ENCODE data around the gene KCTD10. TPM values are rescaled to one million over a fixed set of nuclear protein-coding genes. Genes with fewer than 3 reads are reported as not detected.

Gene KCTD10
- polyA plus RNA-seq, 1 donor = 26.3 TPM

- no peak overlapping the region for H3K4me3 ChIP-seq (ENCODE audit: low read length)
- peaks cover 77% of the 10 kb centered on the region for H3K36me3 ChIP-seq (ENCODE audit: control insufficient read depth, insufficient read depth, low read length)
- H3K27ac ChIP-seq (ENCODE audit: low read length) = no peak overlapping the region
- H3K27me3 ChIP-seq (ENCODE audit: control insufficient read depth, insufficient read depth, low read length) = no peaks in the 10 kb centered on the region
- no peaks in the 10 kb centered on the region for H3K4me1 ChIP-seq (ENCODE audit: control insufficient read depth, insufficient read depth, low read length)
- no peak for DNase-seq
- H3K9me3 ChIP-seq (ENCODE audit: control insufficient read depth, low read depth, low read length) = no peaks in the 10 kb centered on the region
- WGBS (ENCODE audit: insufficient coverage, low lambda C conversion rate) = no CpG with 5 or more reads among the region's 4 CpGs
Observed at GRCh38 chr12:109450980-109451379, 26.1 kb downstream of the KCTD10 start.

GRCh38 chr12:109449845-109450532, 27.1 kb downstream of the KCTD10 start:
- Histone ChIP-seq H3K4me1 (ENCODE audit: control insufficient read depth, insufficient read depth, low read length) (no peaks in the 10 kb centered on the region), H3K4me3 (ENCODE audit: low read length) (no peak overlapping the region), H3K36me3 (ENCODE audit: control insufficient read depth, insufficient read depth, low read length) (peaks cover 72% of the 10 kb centered on the region), H3K27ac (ENCODE audit: low read length) (no peak overlapping the region), H3K9me3 (ENCODE audit: control insufficient read depth, low read depth, low read length) (no peaks in the 10 kb centered on the region), H3K27me3 (ENCODE audit: control insufficient read depth, insufficient read depth, low read length) (no peaks in the 10 kb centered on the region)
- WGBS (ENCODE audit: insufficient coverage, low lambda C conversion rate) = 100% methylated on average over 1 of the region's 16 CpGs
- no peak for DNase-seq

GRCh38 chr12:109448707-109449390, 28.3 kb downstream of the KCTD10 start:
- H3K36me3 ChIP-seq (ENCODE audit: control insufficient read depth, insufficient read depth, low read length) = peaks cover 62% of the 10 kb centered on the region
- no peaks in the 10 kb centered on the region for H3K4me1 ChIP-seq (ENCODE audit: control insufficient read depth, insufficient read depth, low read length)
- 100% methylated on average over 1 of the region's 8 CpGs for WGBS (ENCODE audit: insufficient coverage, low lambda C conversion rate)
- no peaks in the 10 kb centered on the region for H3K9me3 ChIP-seq (ENCODE audit: control insufficient read depth, low read depth, low read length)
- no peak for DNase-seq
- no peak overlapping the region for H3K4me3 ChIP-seq (ENCODE audit: low read length)
- no peaks in the 10 kb centered on the region for H3K27me3 ChIP-seq (ENCODE audit: control insufficient read depth, insufficient read depth, low read length)
- H3K27ac ChIP-seq (ENCODE audit: low read length) = no peak overlapping the region

GRCh38 chr12:109448272-109448671, 28.8 kb downstream of the KCTD10 start:
- no peak for DNase-seq
- H3K9me3 ChIP-seq (ENCODE audit: control insufficient read depth, low read depth, low read length) = no peaks in the 10 kb centered on the region
- H3K4me1 ChIP-seq (ENCODE audit: control insufficient read depth, insufficient read depth, low read length) = no peaks in the 10 kb centered on the region
- no peak overlapping the region for H3K27ac ChIP-seq (ENCODE audit: low read length)
- H3K4me3 ChIP-seq (ENCODE audit: low read length) = no peak overlapping the region
- H3K27me3 ChIP-seq (ENCODE audit: control insufficient read depth, insufficient read depth, low read length) = no peaks in the 10 kb centered on the region
- WGBS (ENCODE audit: insufficient coverage, low lambda C conversion rate) = no CpG with 5 or more reads among the region's 5 CpGs
- peaks cover 56% of the 10 kb centered on the region for H3K36me3 ChIP-seq (ENCODE audit: control insufficient read depth, insufficient read depth, low read length)

GRCh38 chr12:109447482-109447881, 29.6 kb downstream of the KCTD10 start:
- Histone ChIP-seq H3K9me3 (ENCODE audit: control insufficient read depth, low read depth, low read length) (no peaks in the 10 kb centered on the region), H3K4me1 (ENCODE audit: control insufficient read depth, insufficient read depth, low read length) (no peaks in the 10 kb centered on the region), H3K27ac (ENCODE audit: low read length) (no peak overlapping the region), H3K27me3 (ENCODE audit: control insufficient read depth, insufficient read depth, low read length) (no peaks in the 10 kb centered on the region), H3K36me3 (ENCODE audit: control insufficient read depth, insufficient read depth, low read length) (peaks cover 50% of the 10 kb centered on the region), H3K4me3 (ENCODE audit: low read length) (no peak overlapping the region)
- no peak for DNase-seq
- no CpG with 5 or more reads among the region's 9 CpGs for WGBS (ENCODE audit: insufficient coverage, low lambda C conversion rate)

GRCh38 chr12:109446869-109447268, 30.2 kb downstream of the KCTD10 start:
- no peak overlapping the region for H3K4me3 ChIP-seq (ENCODE audit: low read length)
- WGBS (ENCODE audit: insufficient coverage, low lambda C conversion rate) = no CpG with 5 or more reads among the region's 8 CpGs
- peaks cover 46% of the 10 kb centered on the region for H3K36me3 ChIP-seq (ENCODE audit: control insufficient read depth, insufficient read depth, low read length)
- H3K4me1 ChIP-seq (ENCODE audit: control insufficient read depth, insufficient read depth, low read length) = no peaks in the 10 kb centered on the region
- H3K9me3 ChIP-seq (ENCODE audit: control insufficient read depth, low read depth, low read length) = no peaks in the 10 kb centered on the region
- H3K27me3 ChIP-seq (ENCODE audit: control insufficient read depth, insufficient read depth, low read length) = no peaks in the 10 kb centered on the region
- no peak for DNase-seq
- no peak overlapping the region for H3K27ac ChIP-seq (ENCODE audit: low read length)

- no peaks in the 10 kb centered on the region for H3K27me3 ChIP-seq (ENCODE audit: control insufficient read depth, insufficient read depth, low read length)
- WGBS (ENCODE audit: insufficient coverage, low lambda C conversion rate) = 85% methylated on average over 2 of the region's 2 CpGs
- DNase-seq = no peak
- no peak overlapping the region for H3K4me3 ChIP-seq (ENCODE audit: low read length)
- no peaks in the 10 kb centered on the region for H3K9me3 ChIP-seq (ENCODE audit: control insufficient read depth, low read depth, low read length)
- H3K36me3 ChIP-seq (ENCODE audit: control insufficient read depth, insufficient read depth, low read length) = peaks cover 31% of the 10 kb centered on the region
- H3K27ac ChIP-seq (ENCODE audit: low read length) = no peak overlapping the region
- H3K4me1 ChIP-seq (ENCODE audit: control insufficient read depth, insufficient read depth, low read length) = no peaks in the 10 kb centered on the region
Observed at GRCh38 chr12:109445191-109445609, 31.9 kb downstream of the KCTD10 start.

GRCh38 chr12:109444259-109444658, 32.8 kb downstream of the KCTD10 start:
- Histone ChIP-seq H3K4me1 (ENCODE audit: control insufficient read depth, insufficient read depth, low read length) (no peaks in the 10 kb centered on the region), H3K36me3 (ENCODE audit: control insufficient read depth, insufficient read depth, low read length) (peaks cover 29% of the 10 kb centered on the region), H3K27me3 (ENCODE audit: control insufficient read depth, insufficient read depth, low read length) (no peaks in the 10 kb centered on the region), H3K9me3 (ENCODE audit: control insufficient read depth, low read depth, low read length) (no peaks in the 10 kb centered on the region), H3K4me3 (ENCODE audit: low read length) (no peak overlapping the region), H3K27ac (ENCODE audit: low read length) (no peak overlapping the region)
- no peak for DNase-seq
- WGBS (ENCODE audit: insufficient coverage, low lambda C conversion rate) = 83% methylated on average over 1 of the region's 6 CpGs

GRCh38 chr12:109443794-109444193, 33.3 kb downstream of the KCTD10 start:
- Histone ChIP-seq H3K4me3 (ENCODE audit: low read length) (no peak overlapping the region), H3K36me3 (ENCODE audit: control insufficient read depth, insufficient read depth, low read length) (peaks cover 29% of the 10 kb centered on the region), H3K9me3 (ENCODE audit: control insufficient read depth, low read depth, low read length) (no peaks in the 10 kb centered on the region)

GRCh38 chr12:109440851-109441490, 36.1 kb downstream of the KCTD10 start:
- no peaks in the 10 kb centered on the region for H3K9me3 ChIP-seq (ENCODE audit: control insufficient read depth, low read depth, low read length)
- peaks cover 9% of the 10 kb centered on the region for H3K36me3 ChIP-seq (ENCODE audit: control insufficient read depth, insufficient read depth, low read length)
- no peak for DNase-seq
- H3K4me3 ChIP-seq (ENCODE audit: low read length) = no peak overlapping the region
- H3K4me1 ChIP-seq (ENCODE audit: control insufficient read depth, insufficient read depth, low read length) = no peaks in the 10 kb centered on the region
- no peaks in the 10 kb centered on the region for H3K27me3 ChIP-seq (ENCODE audit: control insufficient read depth, insufficient read depth, low read length)
- no CpG with 5 or more reads among the region's 9 CpGs for WGBS (ENCODE audit: insufficient coverage, low lambda C conversion rate)
- H3K27ac ChIP-seq (ENCODE audit: low read length) = no peak overlapping the region

More at GRCh38 chr12:109443794-109444193, 33.3 kb downstream of the KCTD10 start:
- no CpG with 5 or more reads among the region's 5 CpGs for WGBS (ENCODE audit: insufficient coverage, low lambda C conversion rate)
- Histone ChIP-seq H3K27me3 (ENCODE audit: control insufficient read depth, insufficient read depth, low read length) (no peaks in the 10 kb centered on the region), H3K4me1 (ENCODE audit: control insufficient read depth, insufficient read depth, low read length) (no peaks in the 10 kb centered on the region), H3K27ac (ENCODE audit: low read length) (no peak overlapping the region)
- no peak for DNase-seq
